ENCODE results near the gene CLCN5.

DNA sequence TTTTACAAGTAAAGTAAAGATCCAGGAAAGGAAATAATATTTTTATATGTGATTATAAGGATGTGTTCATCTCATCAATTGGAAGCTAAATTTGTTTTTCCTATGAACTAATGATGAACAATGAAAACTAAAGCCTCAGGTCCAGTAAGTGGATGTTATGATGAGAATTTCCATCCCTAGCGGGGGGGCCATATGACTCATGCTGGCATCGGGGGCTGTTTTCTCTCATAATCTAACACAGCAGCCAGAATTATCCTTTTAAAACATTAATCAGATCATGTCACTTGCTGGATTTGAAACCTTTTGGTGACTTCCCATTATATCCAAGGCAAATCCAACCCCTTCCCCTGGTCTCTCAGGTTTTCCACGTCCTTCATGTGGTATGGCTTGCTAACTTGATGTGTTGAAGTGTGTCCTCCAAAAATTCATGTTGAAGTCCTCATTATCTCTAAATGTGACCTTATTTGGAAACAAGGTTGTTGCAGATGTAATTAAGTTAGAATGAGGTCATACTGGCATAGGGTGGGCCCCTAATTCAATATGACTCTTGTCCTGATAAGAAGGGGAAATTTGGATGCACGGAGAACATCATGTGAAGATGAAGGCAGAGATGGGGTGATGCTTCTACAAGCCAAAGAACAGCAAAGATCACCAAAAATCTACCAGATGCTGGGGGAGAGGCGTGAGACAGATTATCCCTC is 181.6 kb downstream of the CLCN5 start:
- TF ChIP-seq, protein P1, sequence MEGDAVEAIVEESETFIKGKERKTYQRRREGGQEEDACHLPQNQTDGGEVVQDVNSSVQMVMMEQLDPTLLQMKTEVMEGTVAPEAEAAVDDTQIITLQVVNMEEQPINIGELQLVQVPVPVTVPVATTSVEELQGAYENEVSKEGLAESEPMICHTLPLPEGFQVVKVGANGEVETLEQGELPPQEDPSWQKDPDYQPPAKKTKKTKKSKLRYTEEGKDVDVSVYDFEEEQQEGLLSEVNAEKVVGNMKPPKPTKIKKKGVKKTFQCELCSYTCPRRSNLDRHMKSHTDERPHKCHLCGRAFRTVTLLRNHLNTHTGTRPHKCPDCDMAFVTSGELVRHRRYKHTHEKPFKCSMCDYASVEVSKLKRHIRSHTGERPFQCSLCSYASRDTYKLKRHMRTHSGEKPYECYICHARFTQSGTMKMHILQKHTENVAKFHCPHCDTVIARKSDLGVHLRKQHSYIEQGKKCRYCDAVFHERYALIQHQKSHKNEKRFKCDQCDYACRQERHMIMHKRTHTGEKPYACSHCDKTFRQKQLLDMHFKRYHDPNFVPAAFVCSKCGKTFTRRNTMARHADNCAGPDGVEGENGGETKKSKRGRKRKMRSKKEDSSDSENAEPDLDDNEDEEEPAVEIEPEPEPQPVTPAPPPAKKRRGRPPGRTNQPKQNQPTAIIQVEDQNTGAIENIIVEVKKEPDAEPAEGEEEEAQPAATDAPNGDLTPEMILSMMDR (IDR thresholded peaks at IDR 0.05; ENCODE audit: low read depth, low read length, poor library complexity, severe bottlenecking): no peak
- no peak for TF ChIP-seq EZH2phosphoT487 (IDR thresholded peaks at IDR 0.05; ENCODE audit: borderline replicate concordance, low read length)
